Measurements from ENCODE around the gene CENPM.

CENPM gene

DNA sequence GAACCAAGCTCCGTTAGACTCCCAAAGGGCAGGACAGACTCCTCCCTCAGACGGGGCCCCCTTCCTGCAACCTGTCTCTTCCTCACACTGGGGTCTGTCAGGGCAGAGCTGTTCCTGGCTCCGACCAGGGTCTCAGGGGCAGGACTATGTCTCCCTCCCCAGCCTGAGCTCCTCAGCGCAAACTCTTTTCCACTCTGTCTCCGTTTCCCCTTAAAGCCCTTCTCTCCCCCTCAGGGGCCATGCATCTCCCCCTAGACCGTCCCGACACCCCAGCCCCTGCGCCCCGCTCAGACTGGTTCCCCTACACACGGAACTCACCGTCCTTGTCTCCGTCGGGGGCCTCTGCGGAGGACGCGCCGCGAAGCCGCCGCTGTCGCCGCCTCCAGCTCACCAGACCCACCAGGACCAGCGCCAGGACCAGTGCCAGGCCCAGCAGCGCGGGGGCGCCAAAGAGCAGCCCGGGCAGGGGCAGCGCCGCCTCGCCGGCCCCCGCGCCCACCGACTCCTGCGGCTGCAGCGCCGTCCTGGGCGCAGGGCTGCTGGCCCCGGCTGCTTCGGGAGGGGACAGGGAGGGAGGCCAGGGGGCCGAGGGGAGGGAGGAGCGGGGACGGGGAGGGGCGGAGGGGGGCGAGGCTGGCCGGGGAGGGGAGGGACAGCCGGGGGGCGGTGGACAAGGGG is 21.0 kb downstream of the CENPM start:
- H3K4me3 ChIP-seq (ENCODE audit: low read length) = peak overlapping the region; percentile 25
- DNase-seq (ENCODE audit: low read depth) = peak; percentile 61
- TF ChIP-seq, protein P1, sequence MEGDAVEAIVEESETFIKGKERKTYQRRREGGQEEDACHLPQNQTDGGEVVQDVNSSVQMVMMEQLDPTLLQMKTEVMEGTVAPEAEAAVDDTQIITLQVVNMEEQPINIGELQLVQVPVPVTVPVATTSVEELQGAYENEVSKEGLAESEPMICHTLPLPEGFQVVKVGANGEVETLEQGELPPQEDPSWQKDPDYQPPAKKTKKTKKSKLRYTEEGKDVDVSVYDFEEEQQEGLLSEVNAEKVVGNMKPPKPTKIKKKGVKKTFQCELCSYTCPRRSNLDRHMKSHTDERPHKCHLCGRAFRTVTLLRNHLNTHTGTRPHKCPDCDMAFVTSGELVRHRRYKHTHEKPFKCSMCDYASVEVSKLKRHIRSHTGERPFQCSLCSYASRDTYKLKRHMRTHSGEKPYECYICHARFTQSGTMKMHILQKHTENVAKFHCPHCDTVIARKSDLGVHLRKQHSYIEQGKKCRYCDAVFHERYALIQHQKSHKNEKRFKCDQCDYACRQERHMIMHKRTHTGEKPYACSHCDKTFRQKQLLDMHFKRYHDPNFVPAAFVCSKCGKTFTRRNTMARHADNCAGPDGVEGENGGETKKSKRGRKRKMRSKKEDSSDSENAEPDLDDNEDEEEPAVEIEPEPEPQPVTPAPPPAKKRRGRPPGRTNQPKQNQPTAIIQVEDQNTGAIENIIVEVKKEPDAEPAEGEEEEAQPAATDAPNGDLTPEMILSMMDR (IDR thresholded peaks at IDR 0.05; ENCODE audit: insufficient read depth, low read depth, low read length, missing control alignments) = peak; percentile 55

DNA sequence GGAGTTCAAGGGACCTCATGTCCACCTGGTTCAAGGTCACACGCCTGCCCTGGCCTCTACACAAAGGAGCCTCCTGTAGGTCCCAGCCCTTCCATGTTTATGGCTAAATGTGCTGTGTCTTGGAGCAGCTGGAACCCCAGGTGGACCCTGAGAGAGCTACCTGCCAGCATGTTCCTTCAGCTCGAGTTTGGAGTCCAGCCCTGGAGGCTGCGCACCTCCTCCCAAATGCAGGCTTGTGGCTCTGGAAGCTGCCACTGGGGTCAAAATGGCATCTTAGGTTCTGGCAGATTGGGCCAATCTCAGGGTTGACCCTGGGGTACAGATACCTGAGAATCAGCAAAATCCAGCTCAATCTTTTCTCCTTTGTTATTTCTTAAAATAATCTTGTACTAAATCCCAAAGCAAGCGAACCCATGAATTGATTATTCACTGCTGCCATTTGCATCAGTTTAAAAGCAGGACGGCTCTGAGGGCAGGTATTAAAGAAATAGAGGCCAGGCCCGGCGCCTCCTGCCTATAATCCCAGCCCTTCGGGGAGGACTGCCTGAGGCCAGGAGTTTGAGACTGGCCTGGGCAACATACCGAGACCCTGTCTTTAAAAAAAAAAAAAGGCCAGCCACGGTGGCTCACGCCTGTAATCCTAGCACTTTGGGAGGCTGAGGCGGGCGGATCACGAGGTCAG is 23.2 kb downstream of the CENPM start:
- TF ChIP-seq, protein P1 (IDR thresholded peaks at IDR 0.05; ENCODE audit: insufficient read depth, low read depth, low read length, missing control alignments) = no peak
- DNase-seq (ENCODE audit: low read depth) = no peak
- no peak overlapping the region for H3K4me3 ChIP-seq (ENCODE audit: low read length)

GRCh38 chr22:41922940-41923594 is 23.9 kb downstream of the CENPM start:
- TF ChIP-seq, protein P1 (IDR thresholded peaks at IDR 0.05; ENCODE audit: insufficient read depth, low read depth, low read length, missing control alignments) = no peak
- H3K4me3 ChIP-seq (ENCODE audit: low read length) = no peak overlapping the region
- no peak for DNase-seq (ENCODE audit: low read depth)

GRCh38 chr22:41922328-41922727 is 24.6 kb downstream of the CENPM start:
- DNase-seq (ENCODE audit: low read depth) = no peak
- no peak overlapping the region for H3K4me3 ChIP-seq (ENCODE audit: low read length)
- TF ChIP-seq, protein P1 (IDR thresholded peaks at IDR 0.05; ENCODE audit: insufficient read depth, low read depth, low read length, missing control alignments) = no peak

DNA sequence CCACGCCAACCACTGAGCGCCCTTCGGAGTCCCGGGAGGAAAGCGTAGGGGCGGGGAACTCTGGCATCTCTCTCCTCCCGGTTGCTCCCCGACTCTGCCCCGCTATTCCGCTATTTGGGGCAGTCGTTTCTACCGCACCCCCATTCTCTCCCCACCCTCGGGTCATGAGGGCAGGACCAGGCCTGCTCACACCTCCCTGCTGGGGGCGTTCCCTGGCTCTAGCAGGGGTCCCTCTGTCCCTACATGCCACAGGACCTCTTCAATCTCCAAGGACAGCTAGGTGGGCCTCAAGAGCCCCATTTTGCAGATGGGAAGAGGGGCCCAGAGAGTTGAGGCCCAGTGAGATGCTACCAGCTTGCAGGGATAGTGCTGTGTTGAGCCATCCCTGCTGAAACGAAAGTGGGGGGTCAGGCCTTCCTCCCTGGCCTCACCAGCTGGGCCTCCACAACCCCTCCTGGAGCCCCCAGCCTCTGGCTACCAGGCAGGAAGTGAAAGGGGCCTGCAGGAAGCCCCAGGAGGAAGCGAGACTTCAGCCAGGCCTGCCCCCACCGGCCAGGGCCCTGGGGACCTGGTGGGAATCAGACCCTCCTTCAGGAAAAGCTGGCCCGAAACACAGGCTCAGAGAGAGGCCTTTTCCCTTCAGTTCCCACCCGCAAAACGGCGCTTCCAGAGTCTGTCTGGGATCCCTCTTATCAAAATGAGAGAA is 26.5 kb downstream of the CENPM start:
- TF ChIP-seq, protein P1 (IDR thresholded peaks at IDR 0.05; ENCODE audit: insufficient read depth, low read depth, low read length, missing control alignments) = no peak
- no peak overlapping the region for H3K4me3 ChIP-seq (ENCODE audit: low read length)
- no peak for DNase-seq (ENCODE audit: low read depth)

GRCh38 chr22:41919357-41920224 is 27.4 kb downstream of the CENPM start:
- peak; percentile 39 for DNase-seq (ENCODE audit: low read depth)
- peak overlapping the region; percentile 41 for H3K4me3 ChIP-seq (ENCODE audit: low read length)
- TF ChIP-seq, protein P1 (IDR thresholded peaks at IDR 0.05; ENCODE audit: insufficient read depth, low read depth, low read length, missing control alignments) = no peak

All from epithelial cell of esophagus (primary cell).